Stimulated activated CD4-positive, alpha-beta T cell treated with anti-CD3 and anti-CD28 coated beads, Interleukin-15, amount 100 ng/mL, for 1 hour (primary cell): ENCODE results near the gene CCDC30.
"Not testable (repeated sequence)": the region's sequence is repeated elsewhere in the genome, so short reads cannot be mapped to it uniquely, and the experiment has no call there.

Experiments used
- DNase-seq, 2 donors: peaks; one replicate each; pipeline ENCODE4 v3.0.0-alpha.2; 2020; ENCODE audit warnings: low read depth in 1 of 2, low spot score in 1 of 2

Gene CCDC30

GRCh38 chr1:42639116-42639515, 176.0 kb downstream of the CCDC30 start:
- no peak for DNase-seq

GRCh38 chr1:42646056-42646455, 183.0 kb downstream of the CCDC30 start:
- no peak for DNase-seq

- DNase-seq: no peak
Observed at GRCh38 chr1:42657201-42657600, 194.1 kb downstream of the CCDC30 start.

GRCh38 chr1:42657981-42658876, 195.1 kb downstream of the CCDC30 start, which contains the start of gene PPIH:
TSS of gene PPIH (plus strand) at chr1:42658423. CDS start at chr1:42658447, 24 bp downstream.
- DNase-seq: peak; percentile 84 to 91

- DNase-seq: no peak
Observed at GRCh38 chr1:42658877-42659337, 195.8 kb downstream of the CCDC30 start.

GRCh38 chr1:42660907-42661500, 197.9 kb downstream of the CCDC30 start:
- DNase-seq: no peak

GRCh38 chr1:42669936-42670335, 206.8 kb downstream of the CCDC30 start:
- no peak for DNase-seq

GRCh38 chr1:42670425-42670824, 207.3 kb downstream of the CCDC30 start:
- no peak for DNase-seq

- no peak for DNase-seq
Observed at GRCh38 chr1:42674214-42674613, 211.1 kb downstream of the CCDC30 start.

GRCh38 chr1:42674682-42675081, 211.6 kb downstream of the CCDC30 start:
- DNase-seq: no peak

GRCh38 chr1:42675467-42675866, 212.4 kb downstream of the CCDC30 start:
- DNase-seq: no peak

GRCh38 chr1:42676534-42677087, 213.5 kb downstream of the CCDC30 start:
- DNase-seq: no peak

GRCh38 chr1:42679364-42679983, 216.4 kb downstream of the CCDC30 start:
- no peak for DNase-seq

GRCh38 chr1:42680055-42680454, 217.0 kb downstream of the CCDC30 start:
- no peak for DNase-seq

- no peak for DNase-seq
Observed at GRCh38 chr1:42680921-42681683, 218.0 kb downstream of the CCDC30 start.

- peak; percentile 89 to 93 for DNase-seq
Observed at GRCh38 chr1:42681741-42682483, 218.8 kb downstream of the CCDC30 start, which contains the start of gene YBX1. TSS of gene YBX1 (plus strand) at chr1:42682418. CDS start at chr1:42682566, 148 bp downstream.

GRCh38 chr1:42682484-42682738, 219.3 kb downstream of the CCDC30 start:
- DNase-seq: not testable (repeated sequence)

- peak; percentile 35 to 49 for DNase-seq
Observed at GRCh38 chr1:42682739-42683531, 219.8 kb downstream of the CCDC30 start.

- DNase-seq: no peak
Observed at GRCh38 chr1:42684139-42684538, 221.1 kb downstream of the CCDC30 start.
